KMS-11 (cell line): ENCODE data around the gene COX11.

Source experiments
- H2AFZ ChIP-seq: fragments of 200-600 bp; sonication (generic); 2 replicates; pipeline ENCODE4 v1.6.1; 2016; ENCODE audit warnings: antibody characterized with exemption, mixed run types, low read depth
- H3K27ac ChIP-seq: fragments of 200-600 bp; sonication (generic); 2 replicates; pipeline ENCODE4 v1.6.1; 2016; ENCODE audit warnings: mild to moderate bottlenecking, mixed run types
- H3K27me3 ChIP-seq: fragments of 200-600 bp; sonication (generic); 2 replicates; pipeline ENCODE4 v1.6.1; 2017; ENCODE audit warnings: mild to moderate bottlenecking, low read depth, mixed run types, moderate library complexity; ENCODE audit not compliant: insufficient read depth
- H3K36me3 ChIP-seq: fragments of 200-600 bp; sonication (generic); 2 replicates; pipeline ENCODE4 v1.6.1; 2017; ENCODE audit warnings: mild to moderate bottlenecking, mixed run types; ENCODE audit not compliant: insufficient read depth
- H3K4me1 ChIP-seq: fragments of 200-600 bp; sonication (generic); 2 replicates; pipeline ENCODE4 v1.6.1; 2016; ENCODE audit warnings: mild to moderate bottlenecking, low read depth, mixed run types; ENCODE audit not compliant: poor library complexity, severe bottlenecking
- H3K4me2 ChIP-seq: fragments of 200-600 bp; sonication (generic); 2 replicates; pipeline ENCODE4 v1.7.0; 2016; ENCODE audit warnings: mild to moderate bottlenecking, mixed run types
- H3K4me3 ChIP-seq: fragments of 200-600 bp; sonication (generic); IDR thresholded peaks from 2 replicates; pipeline ENCODE4 v1.6.1; 2017; ENCODE audit warnings: low read depth, low read length, mixed read lengths; ENCODE audit not compliant: insufficient read depth
- H3K79me2 ChIP-seq: fragments of 200-600 bp; sonication (generic); 2 replicates; pipeline ENCODE4 v1.6.1; 2016; ENCODE audit warnings: low read depth, mixed run types; ENCODE audit not compliant: insufficient read depth
- H3K9ac ChIP-seq: fragments of 200-600 bp; sonication (generic); 2 replicates; pipeline ENCODE4 v1.6.1; 2016; ENCODE audit warnings: mild to moderate bottlenecking, mixed run types
- H4K20me1 ChIP-seq: fragments of 200-600 bp; sonication (generic); 2 replicates; pipeline ENCODE4 v1.6.1; 2016; ENCODE audit warnings: mild to moderate bottlenecking, mixed run types; ENCODE audit not compliant: insufficient read depth
- CTCF ChIP-seq: fragments of 200-600 bp; sonication (generic); conservative IDR thresholded peaks from 2 replicates; pipeline ENCODE4 v1.6.1; 2017; ENCODE audit warnings: low read depth, mild to moderate bottlenecking, antibody characterized with exemption, low read length, moderate library complexity, mixed read lengths

The COX11 gene, protein sequence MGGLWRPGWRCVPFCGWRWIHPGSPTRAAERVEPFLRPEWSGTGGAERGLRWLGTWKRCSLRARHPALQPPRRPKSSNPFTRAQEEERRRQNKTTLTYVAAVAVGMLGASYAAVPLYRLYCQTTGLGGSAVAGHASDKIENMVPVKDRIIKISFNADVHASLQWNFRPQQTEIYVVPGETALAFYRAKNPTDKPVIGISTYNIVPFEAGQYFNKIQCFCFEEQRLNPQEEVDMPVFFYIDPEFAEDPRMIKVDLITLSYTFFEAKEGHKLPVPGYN

GRCh38 chr17:54968262-54968987 is at the start of gene COX11, which contains the start of gene STXBP4:
TSS of gene COX11 (minus strand) at chr17:54968654. CDS start at chr17:54968646, 8 bp downstream.
TSS of gene STXBP4 (plus strand) at chr17:54968765. CDS start at chr17:54986220, 17,455 bp downstream.
- H3K79me2 ChIP-seq, result peaks cover 44% of the 10 kb centered on the region
- no peak within 1 kb of the TSS for H3K4me3 ChIP-seq
- TF ChIP-seq CTCF, result peak; percentile 49
- H2AFZ ChIP-seq, result peak within 1 kb of the TSS; percentile 97
- H3K27me3 ChIP-seq, result no peaks in the 10 kb centered on the region
- H3K36me3 ChIP-seq, result 0 out of 2 replicates have a peak, but pooled peaks cover 7% of the 10 kb centered on the region
- peak within 1 kb of the TSS; percentile 76 for H3K4me2 ChIP-seq
- H3K9ac ChIP-seq, result peak within 1 kb of the TSS; percentile 83
- peaks cover 24% of the 10 kb centered on the region for H3K4me1 ChIP-seq
- H4K20me1 ChIP-seq, result no peaks in the 10 kb centered on the region
- peak within 1 kb of the TSS; percentile 72 for H3K27ac ChIP-seq

- Histone ChIP-seq H3K27ac (no peak overlapping the region), H3K9ac (no peak overlapping the region), H3K4me2 (no peak overlapping the region), H3K4me1 (no peaks in the 10 kb centered on the region), H4K20me1 (no peaks in the 10 kb centered on the region), H3K27me3 (no peaks in the 10 kb centered on the region), H2AFZ (no peak overlapping the region), H3K36me3 (no peaks in the 10 kb centered on the region), H3K4me3 (no peak overlapping the region), H3K79me2 (no peaks in the 10 kb centered on the region)
- TF ChIP-seq CTCF, result peak; percentile 62
These were observed 37.1 kb upstream of the COX11 start for GRCh38 chr17:55005520-55005919.

DNA sequence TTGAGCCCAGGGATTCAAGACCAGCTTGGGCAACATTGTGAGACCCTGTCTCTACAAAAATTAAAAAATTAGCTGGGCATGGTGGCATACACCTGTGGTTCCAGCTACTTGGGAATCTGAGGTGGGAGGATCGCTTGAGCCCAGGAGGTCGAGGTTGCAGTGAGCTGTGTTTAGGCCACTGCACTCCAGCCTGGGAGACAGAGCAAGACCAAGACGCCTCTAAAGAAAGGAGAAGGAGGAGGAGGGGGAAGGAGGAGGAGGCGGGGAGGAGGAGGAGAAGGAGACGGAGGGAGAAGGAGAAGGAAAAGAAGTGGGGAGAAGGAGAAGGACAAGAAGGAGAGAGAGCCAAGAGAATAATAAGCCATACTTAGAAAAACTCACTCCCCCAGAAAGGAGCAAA is 36.0 kb upstream of the COX11 start:
- Histone ChIP-seq H3K4me2 (no peak overlapping the region), H3K9ac (no peak overlapping the region), H3K4me1 (no peaks in the 10 kb centered on the region), H3K27ac (no peak overlapping the region), H3K27me3 (no peaks in the 10 kb centered on the region), H3K4me3 (no peak overlapping the region), H3K36me3 (no peaks in the 10 kb centered on the region), H4K20me1 (no peaks in the 10 kb centered on the region), H2AFZ (no peak overlapping the region), H3K79me2 (no peaks in the 10 kb centered on the region)
- TF ChIP-seq CTCF, result no peak

DNA sequence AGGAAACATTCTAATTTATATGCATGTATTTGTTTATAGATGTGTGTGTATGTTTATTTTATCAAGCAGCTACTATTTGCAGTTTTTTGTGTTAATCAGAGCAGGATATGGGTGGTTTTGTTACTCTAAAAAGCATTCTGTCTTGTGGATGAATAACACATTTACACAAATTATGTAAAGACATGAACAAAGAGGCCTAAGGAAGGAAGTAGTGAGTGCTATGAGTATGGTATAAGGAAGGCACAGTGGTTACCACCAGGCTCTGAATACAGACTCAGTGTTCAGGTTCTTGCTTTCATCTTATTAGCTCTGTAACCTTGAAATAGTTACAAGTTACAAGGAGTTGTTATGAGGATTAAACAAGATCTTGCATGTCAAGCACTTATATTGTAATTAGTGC is 34.0 kb upstream of the COX11 start:
- Histone ChIP-seq H3K9ac (no peak overlapping the region), H4K20me1 (no peaks in the 10 kb centered on the region), H3K36me3 (no peaks in the 10 kb centered on the region), H3K79me2 (no peaks in the 10 kb centered on the region), H3K4me3 (no peak overlapping the region), H3K4me2 (no peak overlapping the region), H3K27ac (no peak overlapping the region), H3K27me3 (no peaks in the 10 kb centered on the region), H2AFZ (no peak overlapping the region), H3K4me1 (no peaks in the 10 kb centered on the region)
- TF ChIP-seq CTCF, result no peak
